WTC11 (cell line): Measurements from ENCODE around the gene TBC1D12. TPM values are rescaled to one million over a fixed set of nuclear protein-coding genes. Genes with fewer than 3 reads are reported as not detected.

Experiments used
- ATAC-seq: fragments of 200-7000 bp; cut with Tn5 transposase; 2 replicates; pipeline ENCODE4 v1.10.0; 2021; ENCODE audit warnings: mild to moderate bottlenecking, moderate library complexity
- CTCF ChIA-PET: fragments of 300-600 bp; sonication (Branson Sonifier 250); formaldehyde crosslinking; loops from one replicate; lab custom pipeline; 2021; ENCODE audit warnings: antibody characterized with exemption; lab: Charles Lee
- POLR2A ChIA-PET: fragments of 350-600 bp; sonication (Branson Sonifier 250); formaldehyde crosslinking; loops from one replicate; lab custom pipeline; 2021; ENCODE audit warnings: antibody characterized with exemption; lab: Charles Lee
- DNase-seq: peaks from one replicate; pipeline ENCODE4 v3.0.0; 2021; ENCODE audit warnings: low spot score
- H3K27ac Mint-ChIP-seq: 2 replicates; pipeline ENCODE4 v1.8.0; 2021; ENCODE audit warnings: mixed read lengths
- H3K27me3 Mint-ChIP-seq: 2 replicates; pipeline ENCODE4 v1.8.0; 2021; ENCODE audit warnings: low read depth, mild to moderate bottlenecking, moderate library complexity, mixed read lengths
- H3K36me3 Mint-ChIP-seq: 2 replicates; pipeline ENCODE4 v1.8.0; 2021; ENCODE audit warnings: mixed read lengths
- H3K4me1 Mint-ChIP-seq: 2 replicates; pipeline ENCODE4 v1.8.0; 2022; ENCODE audit warnings: mixed read lengths
- H3K4me3 Mint-ChIP-seq: 2 replicates; pipeline ENCODE4 v1.8.0; 2021; ENCODE audit warnings: mild to moderate bottlenecking, moderate library complexity, mixed read lengths
- H3K9me3 Mint-ChIP-seq: 2 replicates; pipeline ENCODE4 v1.8.0; 2021; ENCODE audit warnings: mixed read lengths
- AFF4 ChIP-seq: sonication (generic); formaldehyde crosslinking; IDR thresholded peaks from 2 replicates; pipeline ENCODE4 v1.8.1; 2023; ENCODE audit warnings: mild to moderate bottlenecking, missing genetic modification reagents, borderline replicate concordance
- CREM ChIP-seq: sonication (generic); formaldehyde crosslinking; IDR thresholded peaks from 2 replicates; pipeline ENCODE4 v1.8.1; 2022; ENCODE audit warnings: mild to moderate bottlenecking, missing genetic modification reagents, moderate library complexity
- GRHL2 ChIP-seq: fragments of 250-450 bp; sonication (Bioruptor Pico); IDR thresholded peaks from 2 replicates; pipeline ENCODE4 v1.8.0; 2022; ENCODE audit warnings: mild to moderate bottlenecking, moderate library complexity; ENCODE audit not compliant: insufficient replicate concordance, severe bottlenecking
- HMGXB4 ChIP-seq: sonication (generic); formaldehyde crosslinking; IDR thresholded peaks from 2 replicates; pipeline ENCODE4 v1.8.1; 2023; ENCODE audit warnings: mild to moderate bottlenecking, moderate library complexity, missing genetic modification reagents
- JAZF1 ChIP-seq: fragments of 250-450 bp; sonication (Bioruptor Pico); IDR thresholded peaks from 2 replicates; pipeline ENCODE4 v1.9.0; 2021; ENCODE audit warnings: moderate library complexity, mild to moderate bottlenecking, inconsistent platforms
- MXD4 ChIP-seq: fragments of 250-450 bp; sonication (Bioruptor Pico); IDR thresholded peaks from 2 replicates; pipeline ENCODE4 v1.8.0; 2021; ENCODE audit warnings: mild to moderate bottlenecking, moderate library complexity, borderline replicate concordance
- NFATC4 ChIP-seq: fragments of 250-450 bp; sonication (Bioruptor Pico); IDR thresholded peaks from 2 replicates; pipeline ENCODE4 v1.9.0; 2021; ENCODE audit warnings: mild to moderate bottlenecking
- PRRX2 ChIP-seq: fragments of 250-450 bp; sonication (Bioruptor Pico); IDR thresholded peaks from 2 replicates; pipeline ENCODE4 v1.8.0; 2021; ENCODE audit warnings: mild to moderate bottlenecking
- SMAD3 ChIP-seq: sonication (generic); formaldehyde crosslinking; IDR thresholded peaks from 2 replicates; pipeline ENCODE4 v1.8.0; 2022; ENCODE audit warnings: missing genetic modification reagents, mild to moderate bottlenecking, borderline replicate concordance
- ZBTB21 ChIP-seq: sonication (generic); formaldehyde crosslinking; IDR thresholded peaks from 2 replicates; pipeline ENCODE4 v1.8.1; 2023; ENCODE audit warnings: mild to moderate bottlenecking, missing genetic modification reagents, borderline replicate concordance
- ZNF232 ChIP-seq: sonication (generic); formaldehyde crosslinking; IDR thresholded peaks from 2 replicates; pipeline ENCODE4 v1.8.0; 2022; ENCODE audit warnings: mild to moderate bottlenecking, missing genetic modification reagents
- ZNF396 ChIP-seq: fragments of 250-450 bp; sonication (Bioruptor Pico); IDR thresholded peaks from 2 replicates; pipeline ENCODE4 v1.8.0; 2021; ENCODE audit warnings: mild to moderate bottlenecking, moderate library complexity, borderline replicate concordance
- ZNF423 ChIP-seq: fragments of 250-450 bp; sonication (Bioruptor Pico); IDR thresholded peaks from 2 replicates; pipeline ENCODE4 v2.1.2; 2022; ENCODE audit warnings: mild to moderate bottlenecking, moderate library complexity
- ZSCAN18 ChIP-seq: fragments of 250-450 bp; sonication (Bioruptor Pico); IDR thresholded peaks from 2 replicates; pipeline ENCODE4 v2.1.2; 2022; ENCODE audit warnings: mild to moderate bottlenecking, moderate library complexity
- total RNA-seq: library from RNA; stranded (reverse); gene quantifications from 3 replicates; pipeline ENCODE4 v1.2.3, GENCODE V29; 2021
- TF ChIP-seq, protein P1 (sequence below): sonication (generic); formaldehyde crosslinking; IDR thresholded peaks from 2 replicates; pipeline ENCODE4 v1.8.1; 2023; ENCODE audit warnings: mild to moderate bottlenecking, missing genetic modification reagents
- TF ChIP-seq, protein P2 (sequence below): fragments of 250-450 bp; sonication (Bioruptor Pico); IDR thresholded peaks from 2 replicates; pipeline ENCODE4 v1.9.0; 2021; ENCODE audit warnings: moderate library complexity, mild to moderate bottlenecking, inconsistent platforms, borderline replicate concordance

The TBC1D12 gene
- total RNA-seq, 1 experiment from 2014 or later, result 2.2 TPM

GRCh38 chr10:94443047-94443446 lies 40.7 kb downstream of the TBC1D12 start (continued):
- no peak for TF ChIP-seq AFF4 (CRISPR knock-in tag)
- TF ChIP-seq, protein P1, sequence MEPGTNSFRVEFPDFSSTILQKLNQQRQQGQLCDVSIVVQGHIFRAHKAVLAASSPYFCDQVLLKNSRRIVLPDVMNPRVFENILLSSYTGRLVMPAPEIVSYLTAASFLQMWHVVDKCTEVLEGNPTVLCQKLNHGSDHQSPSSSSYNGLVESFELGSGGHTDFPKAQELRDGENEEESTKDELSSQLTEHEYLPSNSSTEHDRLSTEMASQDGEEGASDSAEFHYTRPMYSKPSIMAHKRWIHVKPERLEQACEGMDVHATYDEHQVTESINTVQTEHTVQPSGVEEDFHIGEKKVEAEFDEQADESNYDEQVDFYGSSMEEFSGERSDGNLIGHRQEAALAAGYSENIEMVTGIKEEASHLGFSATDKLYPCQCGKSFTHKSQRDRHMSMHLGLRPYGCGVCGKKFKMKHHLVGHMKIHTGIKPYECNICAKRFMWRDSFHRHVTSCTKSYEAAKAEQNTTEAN (CRISPR knock-in tag), result no peak

- CTCF ChIA-PET, result interaction anchor here (0.6 to 1.8 kb wide), 65 partner anchors 9 to 901 kb away, joined by 3 to 24 read pairs (median 4); partner anchors contain the start of genes NOC3L and TBC1D12
- DNase-seq, result no peak
- Mint-ChIP-seq H3K4me1 (no peaks in the 10 kb centered on the region), H3K36me3 (no peaks in the 10 kb centered on the region), H3K4me3 (no peak overlapping the region), H3K27ac (no peak overlapping the region), H3K27me3 (no peaks in the 10 kb centered on the region)
- TF ChIP-seq JAZF1 (CRISPR knock-in tag) (no peak), GRHL2 (CRISPR knock-in tag) (no peak), NFATC4 (CRISPR knock-in tag) (no peak), HMGXB4 (CRISPR knock-in tag) (no peak), ZSCAN18 (no peak), ZNF232 (CRISPR knock-in tag) (no peak), PRRX2 (CRISPR knock-in tag) (no peak), SMAD3 (no peak), ZNF396 (CRISPR knock-in tag) (no peak), ZNF423 (no peak), ZBTB21 (CRISPR knock-in tag) (no peak), CREM (no peak), MXD4 (CRISPR knock-in tag) (no peak)
- TF ChIP-seq, protein P2, sequence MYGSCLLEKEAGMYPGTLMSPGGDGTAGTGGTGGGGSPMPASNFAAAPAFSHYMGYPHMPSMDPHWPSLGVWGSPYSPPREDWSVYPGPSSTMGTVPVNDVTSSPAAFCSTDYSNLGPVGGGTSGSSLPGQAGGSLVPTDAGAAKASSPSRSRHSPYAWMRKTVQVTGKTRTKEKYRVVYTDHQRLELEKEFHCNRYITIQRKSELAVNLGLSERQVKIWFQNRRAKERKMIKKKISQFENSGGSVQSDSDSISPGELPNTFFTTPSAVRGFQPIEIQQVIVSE (CRISPR knock-in tag), result no peak
- TF ChIP-seq, all 79 proteins: peak for 0
- ATAC-seq, result no peak
- POLR2A ChIA-PET, result interaction anchor here (0.6 kb wide), 1 partner anchor 1015 kb away, joined by 5 read pairs; no protein-coding TSS in a partner anchor
- no peaks in the 10 kb centered on the region for H3K9me3 Mint-ChIP-seq
Observed at GRCh38 chr10:94443549-94443948, 41.2 kb downstream of the TBC1D12 start.
